GM19240 (cell line): Measurements from ENCODE around the gene ADNP2.

Source experiments
- DNase-seq: peaks from one replicate; pipeline ENCODE4 v3.0.0; 2011; ENCODE audit warnings: low spot score; ENCODE audit not compliant: insufficient read length

Gene ADNP2

GRCh38 chr18:80108739-80109675, at the start of gene ADNP2:
TSS of gene ADNP2 (plus strand) at chr18:80109262. CDS start at chr18:80117543, 8,281 bp downstream.
- peak; percentile 43 for DNase-seq

DNA sequence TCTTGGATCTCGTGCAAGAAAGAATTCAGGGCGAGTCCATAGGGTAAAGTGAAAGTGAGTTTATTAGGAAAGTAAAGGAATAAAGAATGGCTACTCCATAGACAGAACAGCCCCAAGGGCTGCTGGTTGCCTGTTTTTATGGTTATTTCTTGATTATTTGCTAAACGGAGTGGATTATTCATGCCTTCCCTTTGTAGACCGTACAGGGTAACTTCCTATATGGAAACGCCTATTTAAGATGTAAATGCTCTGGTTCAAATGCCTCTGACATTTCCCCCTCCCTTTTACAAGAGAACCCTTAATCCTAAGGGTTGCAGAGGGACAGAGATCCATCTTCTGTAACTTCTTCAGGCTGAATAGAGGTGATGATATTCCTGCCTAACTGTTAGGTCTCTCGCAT, 49.1 kb upstream of the ADNP2 start:
- DNase-seq = no peak

- DNase-seq = no peak
Observed at GRCh38 chr18:80065705-80066104, 43.4 kb upstream of the ADNP2 start.

- no peak for DNase-seq
Observed at GRCh38 chr18:80067321-80067720, 41.7 kb upstream of the ADNP2 start.

DNA sequence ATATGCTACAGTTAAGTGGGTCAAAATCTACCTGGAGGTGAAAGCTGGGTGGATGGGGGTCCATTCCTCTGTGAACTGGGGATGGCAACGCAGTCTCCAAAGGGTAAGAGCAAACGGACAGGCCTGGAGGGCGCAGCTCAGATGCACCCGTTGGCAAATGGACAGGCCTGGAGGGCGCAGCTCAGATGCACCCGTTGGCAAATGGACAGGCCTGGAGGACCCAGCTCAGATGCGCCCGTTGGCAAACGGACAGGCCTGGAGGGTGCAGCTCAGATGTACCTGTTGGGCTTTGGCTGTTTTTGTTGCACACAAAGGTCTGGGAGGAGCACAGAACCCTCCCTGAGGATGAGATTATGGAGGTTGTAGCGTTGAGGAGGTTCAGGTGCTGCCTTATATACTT, 41.2 kb upstream of the ADNP2 start:
- DNase-seq = no peak

- DNase-seq = no peak
Observed at GRCh38 chr18:80068571-80069272, 40.3 kb upstream of the ADNP2 start.

- no peak for DNase-seq
Observed at GRCh38 chr18:80070825-80071224, 38.2 kb upstream of the ADNP2 start.

- DNase-seq = no peak
Observed at GRCh38 chr18:80074183-80074582, 34.9 kb upstream of the ADNP2 start.

GRCh38 chr18:80074697-80075096, 34.4 kb upstream of the ADNP2 start:
- DNase-seq = no peak

DNA sequence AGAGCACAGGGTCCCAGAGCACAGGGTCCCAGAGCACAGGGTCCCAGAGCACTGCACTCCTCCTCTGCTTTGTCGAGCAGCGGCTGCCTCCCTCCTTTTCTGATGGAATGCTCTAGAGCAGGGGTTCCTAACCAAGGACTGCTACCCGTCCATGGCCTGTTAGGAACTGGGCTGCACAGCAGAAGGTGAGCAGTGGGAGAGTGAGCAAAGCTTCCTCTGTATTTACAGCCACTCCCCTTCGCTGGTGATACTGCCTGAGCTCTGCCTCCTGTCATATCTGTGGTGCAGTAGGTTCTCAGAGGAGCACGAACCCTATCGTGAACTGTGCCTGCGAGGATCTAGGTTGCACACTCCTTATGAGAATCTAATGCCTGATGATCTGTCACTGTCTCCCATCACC, 33.1 kb upstream of the ADNP2 start:
- DNase-seq = no peak

- no peak for DNase-seq
Observed at GRCh38 chr18:80076379-80076778, 32.7 kb upstream of the ADNP2 start.

GRCh38 chr18:80077873-80078272, 31.2 kb upstream of the ADNP2 start:
- no peak for DNase-seq

- no peak for DNase-seq
Observed at GRCh38 chr18:80086281-80086680, 22.8 kb upstream of the ADNP2 start.

DNA sequence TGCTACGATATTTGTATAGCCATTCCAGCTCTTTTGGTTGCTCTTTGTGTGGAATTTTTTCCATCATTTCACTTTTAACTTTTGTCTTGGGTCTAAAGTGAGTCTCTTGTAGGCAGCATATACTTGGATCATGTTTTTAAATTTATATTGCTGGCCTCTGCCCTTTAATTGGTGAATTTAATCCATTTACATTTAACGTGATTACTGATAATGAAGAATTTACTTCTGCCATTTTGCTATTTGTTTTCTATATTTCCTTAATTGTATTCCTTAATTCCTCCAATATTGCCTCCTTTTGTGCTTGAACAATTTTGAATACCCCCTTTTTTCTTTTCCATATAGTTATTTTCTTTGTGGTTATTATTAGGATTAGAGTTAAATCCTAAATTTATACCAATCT, 21.0 kb upstream of the ADNP2 start:
- no peak for DNase-seq

- DNase-seq = no peak
Observed at GRCh38 chr18:80088823-80089222, 20.2 kb upstream of the ADNP2 start.

DNA sequence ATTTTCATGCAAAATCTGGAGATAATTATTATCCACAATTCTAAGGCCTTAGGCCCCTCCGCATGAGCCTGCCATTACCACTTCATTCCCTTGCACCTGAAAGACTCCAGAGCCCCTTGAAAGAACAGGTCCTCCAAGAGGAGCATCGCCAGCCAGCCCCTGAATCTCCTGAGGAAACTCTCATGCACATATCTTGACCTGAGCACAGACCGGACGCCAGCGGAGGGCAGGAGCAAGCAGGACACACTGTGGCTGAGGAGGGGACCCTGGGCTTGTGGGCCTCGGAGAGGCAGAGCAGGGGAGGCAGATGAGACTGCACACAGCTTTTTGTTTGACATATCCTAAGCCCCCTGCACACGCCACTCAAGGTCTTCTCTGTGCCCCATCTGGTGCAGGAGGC, 13.6 kb upstream of the ADNP2 start:
- DNase-seq = no peak

DNA sequence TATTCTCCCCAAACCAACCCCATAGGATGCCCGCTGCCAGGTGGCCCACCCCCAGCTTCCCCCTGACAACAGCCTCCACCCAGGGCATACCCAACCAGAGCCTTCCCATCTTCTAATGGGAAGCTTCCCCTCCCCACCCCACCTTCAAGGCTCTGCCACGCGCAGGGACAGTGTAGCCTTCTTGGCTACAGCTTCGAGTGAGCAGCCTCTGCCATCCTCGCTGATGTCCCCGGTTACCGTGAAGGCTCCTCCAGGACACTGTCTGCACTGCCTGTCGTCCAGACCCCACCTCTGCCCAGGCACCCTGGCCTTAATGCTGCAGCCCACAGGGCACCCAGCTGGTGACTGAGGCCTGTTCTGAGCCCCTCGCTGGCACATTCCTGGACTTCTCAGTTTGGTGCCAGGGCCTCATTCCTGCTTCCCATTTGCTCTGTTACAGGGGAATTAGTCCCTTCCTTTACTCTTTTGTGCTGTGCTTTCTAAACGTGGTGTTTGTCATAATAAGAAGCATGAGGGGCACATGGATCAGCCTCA, 13.0 kb upstream of the ADNP2 start:
- no peak for DNase-seq

DNA sequence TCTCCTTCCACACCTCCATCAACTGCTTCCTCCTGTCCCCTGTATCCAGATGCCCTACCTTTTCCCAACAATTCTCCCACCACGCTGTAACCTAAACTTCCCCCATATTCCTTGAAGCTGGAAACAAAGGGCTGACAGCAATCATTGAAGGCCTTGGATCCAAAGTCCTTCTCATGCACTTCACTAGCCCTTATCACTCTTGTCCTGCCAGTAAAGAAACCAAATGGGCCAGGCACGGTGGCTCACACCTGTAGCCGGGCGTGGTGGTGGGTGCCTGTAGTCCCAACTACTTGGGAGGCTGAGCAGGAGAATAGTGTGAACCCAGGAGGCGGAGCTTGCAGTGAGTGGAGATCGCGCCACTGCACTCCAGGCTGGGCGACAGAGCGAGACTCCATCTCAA, 11.9 kb upstream of the ADNP2 start:
- no peak for DNase-seq

GRCh38 chr18:80103231-80103630, 5.8 kb upstream of the ADNP2 start:
- no peak for DNase-seq

- no peak for DNase-seq
Observed at GRCh38 chr18:80104364-80104779, 4.7 kb upstream of the ADNP2 start.

DNA sequence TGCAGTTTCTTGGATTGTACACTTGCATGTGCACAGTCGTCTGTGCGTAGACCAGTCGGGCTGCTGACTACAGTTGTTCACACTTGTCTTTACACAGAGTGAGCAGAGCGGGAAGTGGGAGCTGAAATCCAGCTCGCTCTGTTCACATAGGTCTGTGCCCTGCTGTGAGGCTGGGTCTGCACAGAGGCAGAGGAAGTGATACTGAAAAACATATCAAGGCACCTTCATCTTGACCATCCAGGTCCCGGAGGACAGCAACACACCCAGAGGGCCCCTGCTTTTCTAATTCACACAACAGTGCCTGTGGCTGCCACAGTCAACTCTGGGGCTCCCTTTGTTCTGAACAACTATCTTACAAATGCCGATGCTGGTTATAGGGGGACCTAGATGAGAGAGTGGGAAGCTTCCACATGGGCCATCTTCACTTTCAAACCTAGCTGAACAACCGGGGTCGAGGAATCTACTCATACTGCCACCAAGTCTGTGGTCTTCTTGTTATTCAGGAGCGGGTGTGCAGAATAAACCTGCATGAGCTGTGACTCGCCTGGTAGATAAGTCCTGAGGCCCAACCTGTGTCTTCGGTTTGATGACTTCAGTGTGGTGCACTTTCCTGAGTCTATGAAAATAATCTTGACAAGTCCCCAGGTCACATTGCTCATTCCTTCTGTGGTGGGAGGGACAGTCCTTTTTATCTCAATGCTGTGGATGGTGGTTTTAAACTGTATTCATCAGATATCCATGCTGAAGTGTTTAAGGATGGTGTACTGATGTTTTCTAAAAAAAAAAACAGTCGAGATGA, 3.5 kb upstream of the ADNP2 start:
- no peak for DNase-seq
